RPMI7951 (cell line): ENCODE measurements around the gene COA5. TPM values are rescaled to one million over a fixed set of nuclear protein-coding genes. Genes with fewer than 3 reads are reported as not detected.
"Not testable (repeated sequence)": the region's sequence is repeated elsewhere in the genome, so short reads cannot be mapped to it uniquely, and the experiment has no call there.

Experiments used
- DNase-seq: peaks from one replicate; pipeline ENCODE4 v3.0.0-alpha.2; 2012; ENCODE audit warnings: low read depth
- total RNA-seq: library from RNA; depleted of rRNA; stranded (reverse); fragments of >200 nt; shearing (Covaris generic); gene quantifications from 2 replicates; pipeline ENCODE4 v1.2.3, GENCODE V29; 2014

The COA5 gene
- total RNA-seq, 1 experiment from 2014 or later, result 41.0 TPM

DNA sequence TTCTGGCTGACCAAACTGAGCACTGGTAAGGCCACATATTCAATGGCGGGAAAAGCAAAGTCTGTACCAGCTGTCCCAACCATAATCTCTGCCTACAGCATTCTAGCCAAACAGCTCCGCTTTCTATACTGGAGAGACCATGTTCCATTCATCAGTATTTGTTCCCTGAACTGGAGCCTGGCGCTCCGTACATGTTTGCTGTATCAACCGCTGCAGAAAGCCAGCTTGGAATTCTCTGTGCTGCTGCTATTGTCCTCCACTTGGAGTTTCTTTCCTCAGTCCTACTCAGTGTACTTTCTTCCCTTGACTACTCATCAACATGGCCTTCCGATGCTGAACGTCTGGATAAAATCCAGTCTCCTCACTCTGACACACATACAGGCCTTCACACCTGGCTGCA lies 1.9 kb downstream of the COA5 start:
- DNase-seq, result no peak

DNA sequence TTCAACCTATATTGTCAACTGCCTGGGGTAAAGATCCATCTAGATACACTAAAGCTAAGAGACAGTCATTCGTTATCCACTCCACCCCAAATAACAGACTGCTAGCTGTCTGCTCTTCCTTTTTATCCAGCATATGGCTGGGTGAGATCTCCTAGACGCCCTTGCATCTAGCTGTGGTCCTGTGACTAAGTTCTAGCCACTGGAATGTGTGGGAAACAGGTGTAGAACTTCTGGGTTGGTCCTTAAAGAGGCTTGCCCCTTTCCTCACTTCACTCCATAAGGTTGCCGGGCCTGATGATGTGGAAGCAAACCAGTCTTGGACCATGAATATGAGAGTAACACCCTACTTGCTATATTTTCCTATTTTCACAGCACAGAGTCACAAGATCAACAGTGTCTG lies 3.2 kb downstream of the COA5 start:
- no peak for DNase-seq

DNA sequence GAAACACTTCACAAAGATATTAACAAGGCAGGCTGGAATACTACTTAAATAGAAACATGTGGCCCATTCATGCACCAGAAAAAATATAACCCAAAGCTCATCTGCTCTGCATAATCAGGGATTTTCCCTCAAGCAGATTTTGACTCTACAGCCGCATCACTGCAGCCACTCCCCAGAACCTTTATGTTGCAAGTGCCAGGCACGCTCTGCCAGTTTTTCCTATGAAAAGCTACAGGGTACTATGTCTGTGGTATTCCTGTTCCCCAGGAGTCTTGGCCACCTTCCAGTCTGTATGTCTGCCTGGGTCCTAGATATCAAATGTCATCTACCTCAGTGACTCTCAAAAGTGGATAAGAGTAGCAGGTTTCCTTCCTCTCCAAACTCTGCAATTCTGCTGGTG lies 3.8 kb downstream of the COA5 start:
- DNase-seq, result peak; percentile 5

DNA sequence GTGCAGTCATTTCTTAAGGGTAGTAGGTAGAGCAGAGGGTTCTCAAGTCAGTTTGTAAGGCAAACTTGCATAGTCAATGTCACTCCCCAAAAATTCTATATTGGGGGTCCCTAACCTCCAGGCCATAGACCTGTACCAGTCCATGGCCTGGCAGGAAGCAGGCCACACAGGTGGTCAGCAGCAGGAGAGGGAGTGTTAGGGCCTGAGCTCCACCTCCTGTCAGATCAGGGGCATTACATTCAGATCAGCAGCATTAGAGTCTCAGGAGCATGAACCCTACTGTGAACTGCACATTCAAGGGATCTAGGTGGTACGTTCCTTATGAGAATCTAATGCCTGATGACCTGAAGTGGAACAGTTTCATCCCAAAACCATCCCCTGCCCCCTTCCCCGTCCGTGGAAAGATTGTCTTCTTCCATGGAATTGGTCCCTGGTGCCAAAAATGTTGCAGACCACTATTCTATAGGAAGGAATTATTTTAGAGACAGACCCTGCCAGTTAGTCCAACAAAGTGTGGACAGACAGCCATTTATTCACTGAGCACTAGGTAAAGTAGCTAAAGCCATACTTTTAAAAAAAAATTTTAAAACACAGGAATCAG lies 6.7 kb downstream of the COA5 start:
- DNase-seq, result peak; percentile 32

DNA sequence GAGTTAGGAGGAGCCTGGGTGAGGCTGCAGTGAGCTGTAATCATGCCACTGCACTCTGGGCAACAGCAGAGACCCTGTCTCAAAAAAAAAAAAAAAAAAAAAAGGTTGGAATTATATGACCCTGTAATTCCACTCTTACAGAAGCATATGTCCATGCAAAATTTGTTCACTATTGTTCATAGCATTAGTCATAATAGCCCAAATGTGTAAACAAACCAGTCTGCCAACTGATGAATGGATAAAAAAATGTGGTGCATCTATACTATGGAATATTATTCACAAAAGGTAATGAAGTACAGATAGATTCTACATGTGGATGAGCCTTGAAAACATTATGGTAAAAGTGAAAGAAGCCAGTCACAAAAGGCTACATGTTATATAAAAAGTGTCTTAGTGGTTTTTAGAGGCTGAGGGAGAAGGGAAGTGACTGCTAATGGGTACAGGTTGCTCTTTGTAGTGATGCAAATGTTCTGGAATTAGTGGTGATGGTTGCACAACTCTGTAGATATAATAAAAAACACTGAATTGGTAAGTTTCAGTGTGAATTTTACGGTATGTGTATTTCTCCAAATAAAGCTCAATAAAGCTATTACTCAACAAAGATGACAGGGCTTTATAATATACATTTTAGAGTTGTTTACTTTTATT lies 9.4 kb downstream of the COA5 start:
- no peak for DNase-seq

DNA sequence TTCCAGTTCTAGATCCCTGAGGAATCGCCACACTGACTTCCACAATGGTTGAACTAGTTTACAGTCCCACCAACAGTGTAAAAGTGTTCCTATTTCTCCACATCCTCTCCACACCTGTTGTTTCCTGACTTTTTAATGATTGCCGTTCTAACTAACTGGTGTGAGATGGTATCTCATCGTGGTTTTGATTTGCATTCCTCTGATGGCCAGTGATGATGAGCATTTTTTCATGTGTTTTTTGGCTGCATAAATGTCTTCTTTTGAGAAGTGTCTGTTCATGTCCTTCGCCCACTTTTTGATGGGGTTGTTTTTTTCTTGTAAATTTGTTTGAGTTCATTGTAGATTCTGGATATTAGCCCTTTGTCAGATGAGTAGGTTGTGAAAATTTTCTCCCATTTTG lies 13.6 kb downstream of the COA5 start:
- not testable (repeated sequence) for DNase-seq

- DNase-seq, result no peak
These were observed 15.7 kb downstream of the COA5 start for GRCh38 chr2:98592565-98592964.

GRCh38 chr2:98589489-98589888 lies 18.8 kb downstream of the COA5 start:
- no peak for DNase-seq

GRCh38 chr2:98588880-98589431 lies 19.4 kb downstream of the COA5 start:
- DNase-seq, result no peak

GRCh38 chr2:98586551-98587140 lies 21.7 kb downstream of the COA5 start:
- DNase-seq, result no peak

DNA sequence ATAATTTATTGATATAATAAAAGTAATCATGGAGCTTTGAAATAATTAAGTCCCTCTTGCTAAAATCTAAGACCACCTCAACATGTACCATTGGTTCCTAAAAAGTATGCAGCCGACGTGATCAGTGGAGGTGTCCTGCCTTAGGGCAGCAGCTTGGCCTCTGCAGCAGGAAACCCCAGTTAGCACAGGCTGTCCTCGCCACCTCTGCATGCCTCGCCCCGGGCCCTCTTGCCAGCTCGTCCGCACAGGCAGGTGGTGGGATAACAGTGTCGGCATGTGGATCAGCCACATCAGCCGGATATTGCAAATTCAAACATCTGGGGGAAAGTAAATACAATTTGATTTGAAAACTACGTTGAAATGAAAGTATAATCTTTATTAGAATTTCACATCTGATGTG lies 22.9 kb downstream of the COA5 start:
- DNase-seq, result no peak

- DNase-seq, result no peak
These were observed 24.3 kb downstream of the COA5 start for GRCh38 chr2:98583816-98584618.

DNA sequence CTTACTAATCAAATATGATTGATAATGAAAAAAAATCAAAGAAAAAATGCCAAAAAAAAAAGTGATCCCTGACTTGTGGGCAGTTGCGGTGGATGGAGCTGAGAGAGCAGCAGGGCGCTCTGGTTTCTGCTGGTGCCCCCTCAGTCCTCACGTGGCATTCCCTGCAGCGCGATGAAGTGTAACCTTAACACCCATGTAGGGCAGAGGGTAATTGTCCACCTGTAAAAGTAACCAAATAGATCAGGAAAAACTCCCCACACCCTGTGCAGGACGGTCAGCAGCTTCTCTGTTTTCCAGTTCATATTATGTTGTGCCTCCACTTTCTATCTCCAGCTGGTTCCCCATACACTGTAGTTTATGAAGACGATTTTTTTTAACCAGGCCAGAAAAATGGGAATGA lies 25.0 kb downstream of the COA5 start:
- no peak for DNase-seq

DNA sequence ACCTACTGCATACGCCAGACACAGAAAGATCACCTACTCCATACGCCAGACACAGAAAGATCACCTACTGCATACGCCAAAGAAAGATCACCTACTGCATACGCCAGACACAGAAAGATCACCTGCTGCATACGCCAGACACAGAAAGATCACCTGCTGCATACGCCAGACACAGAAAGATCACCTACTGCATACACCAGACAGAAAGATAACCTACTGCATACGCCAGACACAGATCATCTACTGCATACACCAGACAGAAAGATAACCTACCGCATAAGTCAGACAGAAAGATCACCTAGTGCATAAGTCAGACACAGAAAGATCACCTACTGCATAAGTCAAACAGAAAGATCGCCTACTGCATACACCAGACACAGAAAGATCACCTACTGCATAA lies 25.8 kb downstream of the COA5 start:
- DNase-seq, result no peak

GRCh38 chr2:98580656-98581284 lies 27.5 kb downstream of the COA5 start:
- no peak for DNase-seq

- no peak for DNase-seq
These were observed 28.4 kb downstream of the COA5 start for GRCh38 chr2:98579926-98580325.

- DNase-seq, result no peak
These were observed 30.1 kb downstream of the COA5 start for GRCh38 chr2:98578231-98578630.

DNA sequence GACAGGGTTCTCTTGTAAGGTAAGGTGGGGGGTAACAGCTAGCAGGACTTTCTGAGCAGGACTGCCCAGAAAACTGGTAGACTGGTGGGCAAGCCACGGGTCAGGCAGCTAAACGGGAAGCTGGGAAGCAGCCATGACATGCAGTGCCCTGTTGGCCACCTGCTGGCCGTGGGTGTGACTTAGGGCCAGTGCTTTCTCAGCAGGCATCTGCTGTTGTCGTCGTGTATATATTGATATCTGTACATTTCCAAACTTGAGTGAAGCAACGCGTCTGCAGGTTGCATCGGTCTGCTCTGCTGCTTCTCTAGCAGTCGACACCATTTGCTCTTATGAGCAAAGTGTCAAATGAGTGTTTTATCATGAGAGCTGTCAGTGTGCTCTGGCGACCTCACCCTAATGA lies 31.0 kb downstream of the COA5 start:
- no peak for DNase-seq

- DNase-seq, result no peak
These were observed 31.5 kb downstream of the COA5 start for GRCh38 chr2:98576666-98577312.

- DNase-seq, result no peak
These were observed 34.9 kb downstream of the COA5 start for GRCh38 chr2:98573426-98573825.

DNA sequence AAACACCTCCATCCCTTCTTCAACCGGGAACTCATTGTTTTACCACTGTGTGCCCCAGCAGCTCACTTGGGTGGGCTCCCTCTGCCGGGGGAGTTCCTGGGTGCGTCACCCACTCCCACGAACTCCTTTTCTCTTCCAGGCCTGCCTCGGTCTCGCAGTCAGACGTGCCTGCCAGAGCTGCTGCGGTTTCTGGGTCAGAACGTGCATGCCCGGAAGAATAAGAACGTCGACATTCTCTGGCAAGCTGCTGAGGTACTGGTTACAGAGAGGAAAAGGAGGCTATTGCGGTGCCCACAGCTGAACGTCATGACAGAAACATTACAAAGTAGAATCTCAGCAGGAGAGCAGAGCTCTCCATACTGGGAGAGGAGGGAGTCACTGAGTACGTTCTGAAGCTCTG lies 35.6 kb downstream of the COA5 start:
- no peak for DNase-seq
